GM18520 (cell line): Measurements from ENCODE around the gene NTN4.
"Not testable (repeated sequence)": the region's sequence is repeated elsewhere in the genome, so short reads cannot be mapped to it uniquely, and the experiment has no call there.

ENCODE experiments used
- ATAC-seq: cut with Tn5 transposase; IDR thresholded peaks from one replicate; pipeline ENCODE4 v1.9.1; 2021; ENCODE audit not compliant: unreplicated experiment

The NTN4 gene

GRCh38 chr12:95796982-95797289, 6.4 kb upstream of the NTN4 start:
- ATAC-seq = no peak

DNA sequence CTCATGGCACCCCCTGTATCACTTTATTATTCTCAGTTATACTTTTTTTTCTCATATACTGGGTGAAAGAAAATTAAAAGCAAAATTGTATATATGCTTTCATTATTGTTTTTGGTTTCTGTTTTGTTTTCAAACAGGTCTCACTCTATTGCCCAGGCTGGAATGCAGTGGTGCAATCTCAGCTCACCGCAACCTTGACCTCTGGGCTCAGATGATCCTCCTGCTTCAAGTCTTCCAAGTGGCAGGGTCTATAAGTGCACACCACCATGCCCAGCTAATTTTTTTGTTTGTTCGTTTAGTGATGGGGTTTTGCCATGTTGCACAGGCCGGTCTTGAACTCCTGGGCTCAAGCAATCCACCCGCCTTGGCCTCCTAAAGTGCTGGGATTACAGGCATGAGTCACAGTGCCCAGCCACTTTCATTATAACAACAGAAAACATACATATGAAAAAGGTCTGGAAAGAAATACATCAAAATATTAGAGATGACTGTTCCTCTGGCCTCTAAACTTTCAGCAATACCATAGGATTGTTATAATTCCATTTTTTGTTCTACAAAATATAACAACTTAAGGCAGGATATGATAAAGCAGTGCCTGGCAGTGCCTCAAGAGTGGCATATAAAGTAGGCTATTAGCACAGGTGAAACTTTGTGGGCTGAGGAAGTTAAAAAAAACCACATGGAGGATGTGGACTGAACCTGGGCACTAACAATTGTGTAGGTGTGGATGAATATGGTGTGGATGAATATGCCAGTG, 5.8 kb upstream of the NTN4 start:
- ATAC-seq = no peak

- ATAC-seq = no peak
These were observed 619 bp upstream of the NTN4 start for GRCh38 chr12:95790917-95791849.

DNA sequence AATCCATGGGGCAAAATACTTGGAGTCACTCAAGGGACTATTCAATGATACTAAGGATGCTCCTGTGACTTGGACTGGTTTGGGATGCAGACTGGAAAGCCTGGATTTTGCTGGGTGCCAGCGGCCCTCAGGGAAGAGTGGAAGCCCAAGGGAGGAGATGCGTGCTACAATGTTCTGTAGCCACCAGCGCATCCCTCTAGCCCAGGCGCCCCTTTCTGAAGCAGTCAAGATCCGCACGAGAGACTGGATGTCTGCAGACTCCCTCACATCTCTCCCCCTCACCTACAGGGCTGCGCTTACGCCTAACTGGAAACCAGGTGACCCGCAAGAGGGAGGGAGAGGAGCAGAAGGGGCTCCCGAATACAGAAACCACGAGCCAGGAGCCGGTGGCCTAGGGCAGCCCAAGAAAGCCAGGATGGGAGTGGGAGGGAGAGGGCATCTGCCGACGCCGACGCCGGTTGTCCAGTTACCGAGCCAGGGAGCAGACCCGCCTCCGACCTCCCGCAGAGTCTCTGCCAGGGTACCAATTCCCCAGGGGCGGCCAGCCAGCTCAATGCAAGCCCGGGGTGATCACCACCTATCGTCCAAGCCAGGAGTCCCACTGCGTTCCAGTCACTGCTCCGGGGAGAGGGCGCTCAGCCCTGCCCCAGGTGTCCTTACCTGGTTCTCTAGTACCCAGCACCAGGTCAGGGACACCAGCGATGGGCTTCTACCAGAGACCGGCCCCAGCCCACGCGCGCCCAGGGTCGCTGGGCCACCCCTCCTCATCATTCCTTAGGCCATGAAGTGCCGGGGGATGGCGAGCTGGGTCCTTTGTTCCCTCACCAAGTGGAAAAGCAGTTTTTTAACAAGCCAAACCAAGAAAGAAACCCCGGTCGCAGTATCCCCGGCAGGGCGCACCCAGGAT, 1.2 kb downstream of the NTN4 start:
- ATAC-seq = no peak

- ATAC-seq = no peak
These were observed 1.9 kb downstream of the NTN4 start for GRCh38 chr12:95788637-95789036.

DNA sequence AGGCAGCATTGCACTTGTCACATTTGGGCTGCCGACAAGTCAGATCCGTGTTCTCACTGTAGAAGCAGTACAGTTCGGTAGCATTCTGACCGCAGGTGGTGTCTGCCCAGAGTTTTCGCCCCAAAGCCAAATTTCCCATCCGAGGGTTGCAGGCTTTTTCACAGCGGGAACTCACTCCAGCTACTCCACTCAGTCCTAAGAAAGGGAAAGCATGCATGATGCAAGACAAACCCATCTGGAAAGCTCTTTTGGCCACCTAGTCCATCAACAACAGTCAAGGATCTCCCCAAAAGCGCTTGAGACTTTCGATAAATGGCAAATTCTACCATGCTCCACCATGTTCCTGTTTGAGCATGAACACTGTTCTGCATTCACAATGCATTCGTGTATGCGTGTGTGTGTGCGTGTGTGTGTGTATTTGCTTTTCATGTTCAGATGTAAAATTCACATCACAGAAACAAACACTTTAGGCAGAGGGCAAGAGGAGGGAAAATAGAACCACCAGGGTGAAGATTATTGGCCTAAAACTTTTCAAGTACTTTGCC, 3.2 kb downstream of the NTN4 start:
- ATAC-seq = no peak

DNA sequence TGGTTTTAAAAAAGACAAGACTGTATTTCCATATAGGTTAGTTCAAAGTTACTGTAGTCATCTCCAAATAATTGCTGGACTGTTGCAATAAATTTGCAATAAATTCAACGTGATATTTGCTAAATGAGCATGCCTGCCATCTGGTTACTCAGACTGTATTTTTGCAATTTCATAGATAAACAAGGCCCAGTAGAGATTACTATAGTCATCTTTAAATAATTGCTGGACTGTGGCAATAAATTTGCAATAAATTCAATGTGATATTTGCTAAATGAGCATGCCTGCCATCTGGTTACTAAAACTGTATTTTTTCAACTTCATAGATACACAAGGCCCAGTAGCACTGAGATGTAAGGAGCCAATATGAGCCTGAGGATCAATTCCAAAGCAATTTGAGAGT, 5.6 kb downstream of the NTN4 start:
- no peak for ATAC-seq

DNA sequence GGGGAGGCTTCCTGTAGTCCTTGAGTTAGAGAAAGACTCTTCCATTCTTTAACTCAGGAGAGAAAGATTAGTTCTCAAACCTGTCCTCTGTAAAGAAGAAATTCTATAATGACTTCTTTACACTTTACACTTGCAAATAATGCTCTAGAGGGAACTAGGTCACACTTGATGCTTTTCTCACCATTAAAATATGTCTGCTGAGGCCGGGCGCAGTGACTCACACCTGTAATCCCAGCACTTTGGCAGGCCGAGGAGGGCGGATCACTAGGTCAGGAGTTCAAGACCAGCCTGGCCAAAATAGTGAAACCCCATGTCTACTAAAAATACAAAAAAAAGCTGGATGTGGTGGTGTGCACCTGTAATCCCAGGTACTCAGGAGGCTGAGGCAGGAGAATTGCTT, 6.3 kb downstream of the NTN4 start:
- ATAC-seq = no peak

DNA sequence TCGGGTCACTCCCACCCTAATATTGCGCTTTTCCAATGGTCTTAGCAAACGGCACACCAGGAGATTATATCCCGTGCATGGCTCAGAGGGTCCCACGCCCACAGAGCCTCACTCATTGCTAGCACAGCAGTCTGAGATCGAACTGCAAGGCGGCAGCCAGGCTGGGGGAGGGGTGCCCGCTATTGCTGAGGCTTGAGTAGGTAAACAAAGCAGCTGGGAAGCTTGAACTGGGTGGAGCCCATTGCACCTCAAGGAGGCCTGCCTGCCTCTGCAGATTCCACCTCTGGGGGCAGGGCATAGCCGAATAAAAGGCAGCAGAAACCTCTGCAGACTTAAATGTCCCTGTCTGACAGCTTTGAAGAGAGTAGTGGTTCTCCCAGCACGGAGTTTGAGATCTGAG, 15.1 kb downstream of the NTN4 start:
- not testable (repeated sequence) for ATAC-seq

- ATAC-seq = no peak
These were observed 16.1 kb downstream of the NTN4 start for GRCh38 chr12:95774311-95775045.

DNA sequence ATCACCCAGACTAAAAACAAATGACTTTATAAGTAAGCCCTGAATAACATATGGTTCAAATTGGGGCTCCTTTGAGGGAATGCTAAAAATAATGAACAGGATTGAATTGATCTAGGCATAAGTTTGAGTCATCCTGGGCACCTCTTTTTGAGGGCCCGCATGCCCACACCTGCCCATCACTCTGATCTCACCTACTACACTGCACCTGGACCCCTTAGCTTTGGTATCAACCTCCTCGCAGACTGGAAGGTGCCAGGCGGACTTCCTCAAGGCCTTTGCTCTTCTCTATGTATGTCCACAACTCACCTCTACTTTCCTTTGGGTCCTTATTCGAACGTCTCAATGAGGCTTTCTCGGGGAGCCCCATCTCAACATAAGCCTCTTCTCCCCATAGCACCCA, 17.2 kb downstream of the NTN4 start:
- ATAC-seq = no peak

DNA sequence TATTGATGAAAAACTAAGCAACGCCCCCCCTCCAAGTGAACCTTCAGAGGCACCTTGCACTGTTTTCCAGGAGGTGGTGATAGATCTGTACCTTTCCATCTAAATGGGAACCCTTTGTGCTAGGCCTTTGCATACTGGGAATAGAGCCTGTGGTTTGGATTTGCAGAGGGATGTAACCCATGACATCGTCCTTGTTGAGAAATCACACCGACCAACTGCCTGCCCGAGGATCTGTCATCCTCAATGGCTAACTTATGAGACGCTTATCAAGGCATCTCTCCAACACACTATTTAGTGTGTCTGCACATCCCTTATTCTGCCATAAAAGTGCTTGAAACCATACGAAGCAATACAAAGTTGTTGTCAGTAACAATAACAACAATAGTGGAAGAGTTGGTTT, 22.9 kb downstream of the NTN4 start:
- no peak for ATAC-seq

GRCh38 chr12:95766356-95767019, 24.1 kb downstream of the NTN4 start:
- no peak for ATAC-seq

- no peak for ATAC-seq
These were observed 25.7 kb downstream of the NTN4 start for GRCh38 chr12:95764848-95765247.

DNA sequence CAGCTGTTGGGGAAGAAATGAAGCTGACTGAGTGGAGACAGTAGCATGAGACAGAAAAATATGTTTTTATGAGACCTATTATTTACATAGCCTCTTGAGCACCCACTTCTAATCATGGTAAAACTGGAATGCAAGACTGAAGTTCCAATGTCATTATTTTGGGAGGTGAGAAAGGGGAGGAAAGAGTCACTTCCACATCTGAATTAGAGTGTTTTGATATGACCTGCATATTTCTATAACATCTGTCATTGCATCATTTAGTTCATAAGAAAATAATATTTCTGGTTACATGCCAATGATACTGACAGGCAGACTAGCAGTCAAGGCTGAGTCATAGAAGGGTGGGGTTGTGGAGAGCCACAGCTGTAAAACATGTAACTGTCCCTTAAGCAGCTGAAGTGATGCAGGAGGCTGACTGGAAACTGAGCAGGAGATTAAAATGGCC, 26.7 kb downstream of the NTN4 start:
- ATAC-seq = no peak

- no peak for ATAC-seq
These were observed 28.3 kb downstream of the NTN4 start for GRCh38 chr12:95762123-95762785.

- no peak for ATAC-seq
These were observed 30.2 kb downstream of the NTN4 start for GRCh38 chr12:95760371-95760770.

GRCh38 chr12:95759718-95760117, 30.8 kb downstream of the NTN4 start:
- no peak for ATAC-seq

- ATAC-seq = no peak
These were observed 31.5 kb downstream of the NTN4 start for GRCh38 chr12:95759039-95759438.
